GM19372 (cell line): ENCODE results near the gene GNB5.

Experiments
- ATAC-seq: cut with Tn5 transposase; IDR thresholded peaks from one replicate; pipeline ENCODE4 v1.9.1; 2021; ENCODE audit warnings: mild to moderate bottlenecking, low read depth, moderate library complexity; ENCODE audit not compliant: unreplicated experiment

The GNB5 gene

GRCh38 chr15:52146776-52147175 is 44.4 kb downstream of the GNB5 start:
- ATAC-seq, result no peak

- ATAC-seq, result no peak
These were observed 44.9 kb downstream of the GNB5 start for GRCh38 chr15:52146261-52146660.

- no peak for ATAC-seq
These were observed 46.5 kb downstream of the GNB5 start for GRCh38 chr15:52144656-52145178.

- no peak for ATAC-seq
These were observed 47.3 kb downstream of the GNB5 start for GRCh38 chr15:52143873-52144272.

- ATAC-seq, result no peak
These were observed 50.5 kb downstream of the GNB5 start for GRCh38 chr15:52140646-52141045.

GRCh38 chr15:52139599-52140462 is 51.4 kb downstream of the GNB5 start:
- no peak for ATAC-seq

GRCh38 chr15:52137432-52138357 is 53.5 kb downstream of the GNB5 start:
- ATAC-seq, result no peak

GRCh38 chr15:52136442-52136980 is 54.7 kb downstream of the GNB5 start:
- ATAC-seq, result no peak

- no peak for ATAC-seq
These were observed 56.6 kb downstream of the GNB5 start for GRCh38 chr15:52134502-52135144.

GRCh38 chr15:52133510-52134220 is 57.5 kb downstream of the GNB5 start:
- ATAC-seq, result no peak

GRCh38 chr15:52132066-52132465 is 59.1 kb downstream of the GNB5 start:
- no peak for ATAC-seq

- no peak for ATAC-seq
These were observed 62.6 kb downstream of the GNB5 start for GRCh38 chr15:52128568-52128967.

- no peak for ATAC-seq
These were observed 66.8 kb downstream of the GNB5 start for GRCh38 chr15:52124270-52124880.

- ATAC-seq, result no peak
These were observed 69.3 kb downstream of the GNB5 start for GRCh38 chr15:52121896-52122295.

GRCh38 chr15:52121006-52121405 is 70.2 kb downstream of the GNB5 start:
- no peak for ATAC-seq

GRCh38 chr15:52120488-52120887 is 70.7 kb downstream of the GNB5 start:
- no peak for ATAC-seq

GRCh38 chr15:52118969-52119749 is 72.0 kb downstream of the GNB5 start:
- ATAC-seq, result no peak

GRCh38 chr15:52117549-52117948 is 73.6 kb downstream of the GNB5 start:
- ATAC-seq, result no peak
